CD4-positive, alpha-beta T cell treated with Interleukin-12 subunit alpha and Interleukin-12 subunit beta, for 1 hour (primary cell): ENCODE results near the gene DEPP1.

Source experiments
- DNase-seq: peaks from one replicate; pipeline ENCODE4 v3.0.0-alpha.2; 2020

DEPP1 gene

GRCh38 chr10:44978213-44978569, 418 bp downstream of the DEPP1 start:
- DNase-seq, result no peak

- DNase-seq, result no peak
Observed at GRCh38 chr10:44977287-44978212, 1.1 kb downstream of the DEPP1 start.

GRCh38 chr10:44976352-44977198, 2.0 kb downstream of the DEPP1 start:
- no peak for DNase-seq

- no peak for DNase-seq
Observed at GRCh38 chr10:44975431-44976331, 2.9 kb downstream of the DEPP1 start.

- peak; percentile 73 for DNase-seq
Observed at GRCh38 chr10:44974628-44975430, 3.8 kb downstream of the DEPP1 start.

- no peak for DNase-seq
Observed at GRCh38 chr10:44974082-44974627, 4.5 kb downstream of the DEPP1 start.

- DNase-seq, result no peak
Observed at GRCh38 chr10:44973323-44974081, 5.1 kb downstream of the DEPP1 start.

- DNase-seq, result no peak
Observed at GRCh38 chr10:44972874-44973306, 5.7 kb downstream of the DEPP1 start.

GRCh38 chr10:44971935-44972757, 6.5 kb downstream of the DEPP1 start:
- no peak for DNase-seq

- no peak for DNase-seq
Observed at GRCh38 chr10:44971434-44971833, 7.2 kb downstream of the DEPP1 start.

GRCh38 chr10:44970812-44971395, 7.7 kb downstream of the DEPP1 start:
- no peak for DNase-seq

- DNase-seq, result no peak
Observed at GRCh38 chr10:44969854-44970253, 8.8 kb downstream of the DEPP1 start.

GRCh38 chr10:44968500-44969400, 9.9 kb downstream of the DEPP1 start:
- DNase-seq, result peak; percentile 42

- DNase-seq, result no peak
Observed at GRCh38 chr10:44968091-44968490, 10.5 kb downstream of the DEPP1 start.

- DNase-seq, result no peak
Observed at GRCh38 chr10:44967616-44968015, 11.0 kb downstream of the DEPP1 start.

- no peak for DNase-seq
Observed at GRCh38 chr10:44966816-44967509, 11.6 kb downstream of the DEPP1 start.

GRCh38 chr10:44966129-44966815, 12.3 kb downstream of the DEPP1 start:
- DNase-seq, result no peak
